HCEC 1CT (cell line): ENCODE results near the gene TEAD4.

Source experiments
- DNase-seq: peaks from one replicate; pipeline ENCODE4 v3.0.0-alpha.2; 2017

The TEAD4 gene

DNA sequence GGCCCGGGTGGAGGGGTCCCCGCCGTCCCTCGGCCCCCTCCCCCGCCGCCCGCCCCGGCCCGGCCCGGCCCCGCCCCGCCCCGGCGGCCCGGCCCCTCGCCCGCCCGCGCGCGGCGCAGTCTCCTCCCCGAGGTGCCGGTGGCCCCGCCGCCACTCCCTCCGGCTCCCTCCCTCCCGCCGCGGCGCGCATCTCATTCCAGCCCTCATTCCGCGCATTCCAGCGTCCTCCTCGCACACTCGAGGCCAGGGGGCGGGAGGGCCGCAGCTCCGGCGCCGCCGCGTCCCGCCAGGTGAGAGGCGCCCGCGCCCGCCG lies at the start of gene TEAD4:
Gene TEAD4 (plus strand): TSS at position 206 of the 313 bp plus-strand sequence.
- DNase-seq: peak; percentile 78

DNA sequence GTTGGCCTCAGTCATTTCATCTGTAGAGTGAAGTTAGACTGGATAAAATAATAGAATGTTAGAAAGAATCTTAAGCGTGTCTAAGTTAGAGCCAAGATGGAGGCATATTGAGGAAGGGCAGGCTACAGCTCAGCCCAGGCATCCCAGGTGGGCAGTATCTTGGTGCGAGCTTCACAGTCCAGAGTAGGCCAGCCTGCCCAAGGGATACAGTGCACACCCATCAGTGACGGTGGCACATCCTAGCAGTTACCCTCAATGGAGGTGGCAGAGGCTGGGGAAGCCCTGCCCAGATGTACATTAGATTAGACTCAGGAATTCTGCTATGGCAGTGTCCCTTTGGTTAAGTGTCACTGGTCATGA lies 47.0 kb upstream of the TEAD4 start:
- DNase-seq: no peak

DNA sequence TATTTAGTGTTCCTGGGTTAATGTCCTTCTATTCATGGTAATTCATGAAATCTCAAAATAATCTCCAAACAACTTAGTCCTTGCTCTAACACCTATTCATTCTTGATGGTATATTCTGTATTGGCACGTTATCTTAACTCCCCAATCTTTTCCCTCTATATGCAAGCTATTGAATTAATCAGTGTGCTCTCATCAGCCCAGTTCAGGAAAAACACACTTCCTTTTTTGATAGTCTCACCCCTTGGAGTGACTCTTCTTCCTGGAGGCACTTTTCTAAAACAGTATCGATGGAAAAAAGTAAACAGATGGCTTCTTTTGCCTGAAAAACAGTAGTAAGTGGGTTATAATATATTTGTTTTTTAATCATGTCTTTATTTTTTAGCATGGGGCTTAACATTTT lies 39.9 kb upstream of the TEAD4 start:
- no peak for DNase-seq

DNA sequence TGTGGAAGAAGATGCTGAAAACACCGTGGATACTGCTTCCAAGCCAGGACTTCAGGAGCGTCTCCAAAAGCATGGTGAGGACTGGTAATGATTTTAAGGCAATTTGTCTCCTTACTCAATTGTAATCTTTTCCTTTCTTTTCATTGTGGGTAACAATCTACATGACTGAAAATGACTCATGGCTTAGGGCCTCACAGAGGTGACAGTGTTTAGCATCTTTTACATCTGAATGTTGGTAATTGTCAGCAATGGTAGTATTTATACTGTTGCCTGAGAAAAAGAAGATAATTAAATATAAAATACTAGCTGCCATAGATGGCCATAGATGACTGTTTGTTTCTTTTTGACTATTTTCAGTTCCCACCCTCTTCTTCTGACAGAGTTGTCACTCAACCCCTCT lies 36.9 kb upstream of the TEAD4 start:
- DNase-seq: peak; percentile 23

DNA sequence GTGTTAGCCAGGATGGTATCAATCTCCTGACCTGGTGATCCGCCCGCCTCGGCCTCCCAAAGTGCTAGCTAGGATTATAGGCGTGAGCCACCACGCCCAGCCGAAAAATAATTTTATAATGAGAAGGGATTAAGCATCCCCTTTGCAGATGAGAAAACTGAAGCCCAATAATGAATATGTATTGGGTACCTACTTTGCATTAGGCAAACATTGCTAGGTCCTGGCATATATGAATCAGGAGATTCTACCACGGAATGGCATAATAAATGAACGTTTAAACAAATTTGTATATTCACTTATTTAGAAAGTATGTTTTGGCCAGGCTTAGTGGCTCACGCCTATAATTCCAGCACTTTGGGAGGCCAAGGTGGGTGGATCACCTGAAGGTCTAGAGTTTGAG lies 36.1 kb upstream of the TEAD4 start:
- DNase-seq: no peak

DNA sequence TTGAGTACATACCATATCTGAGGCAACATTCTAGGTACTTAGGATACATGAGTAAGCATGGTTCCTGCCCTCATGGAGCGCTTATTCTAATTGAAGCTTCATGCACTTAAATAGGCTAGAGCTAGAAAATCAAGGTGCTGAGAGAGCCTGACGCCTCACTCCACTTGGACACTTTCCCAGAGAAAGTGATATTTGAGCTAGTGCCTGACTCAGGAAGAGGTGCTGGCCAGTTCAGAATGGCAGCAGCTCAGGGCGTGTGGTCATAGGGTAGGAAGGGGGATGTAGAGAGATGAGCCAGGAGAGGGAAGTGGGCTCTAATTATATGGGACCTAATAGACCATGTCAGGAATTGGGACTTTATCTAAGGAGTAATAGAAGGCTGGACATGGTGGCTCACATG lies 35.2 kb upstream of the TEAD4 start:
- DNase-seq: peak; percentile 39

DNA sequence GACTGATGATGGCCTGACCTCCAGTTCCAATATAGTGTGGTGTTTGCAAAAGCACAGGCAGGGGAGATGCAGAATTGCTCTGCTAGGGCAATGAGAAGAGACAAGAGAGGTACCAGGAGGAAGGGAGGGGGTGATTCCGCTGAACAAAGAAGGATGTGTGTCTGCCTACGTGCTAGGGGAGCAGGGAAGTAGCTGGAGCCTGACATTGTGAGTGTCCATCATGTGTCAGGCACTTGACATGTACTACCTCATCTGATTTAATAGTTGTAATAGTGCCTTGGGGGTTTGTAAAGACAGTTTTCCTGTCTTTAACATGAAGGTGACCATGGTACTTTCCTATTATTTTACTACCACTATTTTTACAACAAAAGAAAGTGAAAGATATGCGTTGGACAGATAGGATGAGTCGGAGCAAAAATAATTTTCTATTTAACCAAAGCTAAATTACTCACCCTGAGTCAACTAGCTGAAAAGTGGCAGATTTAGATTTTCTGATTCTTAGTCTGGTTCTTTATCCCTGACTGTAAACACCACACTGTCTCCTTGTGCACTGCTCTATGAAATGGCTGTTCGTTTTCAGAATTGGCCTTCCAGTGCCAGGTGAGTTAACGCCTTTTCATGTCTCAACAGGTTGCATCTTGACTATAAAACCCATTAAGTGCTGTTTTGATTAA lies 33.7 kb upstream of the TEAD4 start:
- peak; percentile 13 for DNase-seq

DNA sequence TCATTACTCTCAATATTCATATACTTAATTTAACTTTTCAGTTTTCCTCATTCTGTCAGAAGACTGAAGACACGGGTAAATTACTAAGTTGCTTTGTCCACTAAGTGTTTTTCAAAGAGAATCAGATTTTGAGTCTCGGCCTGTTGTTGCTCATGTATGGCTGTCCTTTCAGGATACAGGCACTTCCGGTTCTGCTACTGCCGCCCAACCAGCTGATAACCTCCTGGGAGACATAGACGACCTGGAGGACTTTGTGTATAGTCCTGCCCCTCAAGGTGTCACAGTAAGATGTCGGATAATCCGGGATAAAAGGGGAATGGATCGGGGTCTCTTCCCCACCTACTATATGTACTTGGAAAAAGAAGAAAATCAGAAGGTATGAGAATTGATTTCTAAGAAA lies 28.3 kb upstream of the TEAD4 start:
- DNase-seq: no peak

DNA sequence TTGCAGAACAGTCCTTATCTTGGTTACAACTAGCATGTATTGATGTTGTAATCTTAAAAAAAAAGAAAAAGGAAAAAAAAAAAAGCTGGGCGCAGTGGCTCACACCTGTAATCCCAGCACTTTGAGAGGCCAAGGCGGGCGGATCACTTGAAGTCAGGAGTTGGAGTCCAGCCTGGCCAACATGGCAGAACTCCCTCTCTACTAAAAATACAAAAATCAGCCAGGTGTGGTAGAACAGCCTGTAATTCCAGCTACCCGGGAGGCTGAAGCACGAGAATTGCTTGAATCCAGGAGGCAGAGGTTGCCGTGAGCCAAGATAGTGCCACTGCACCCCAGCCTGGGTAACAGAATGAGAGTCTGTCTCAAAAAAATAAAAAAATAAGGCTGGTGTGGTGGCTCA lies 25.6 kb upstream of the TEAD4 start:
- no peak for DNase-seq

DNA sequence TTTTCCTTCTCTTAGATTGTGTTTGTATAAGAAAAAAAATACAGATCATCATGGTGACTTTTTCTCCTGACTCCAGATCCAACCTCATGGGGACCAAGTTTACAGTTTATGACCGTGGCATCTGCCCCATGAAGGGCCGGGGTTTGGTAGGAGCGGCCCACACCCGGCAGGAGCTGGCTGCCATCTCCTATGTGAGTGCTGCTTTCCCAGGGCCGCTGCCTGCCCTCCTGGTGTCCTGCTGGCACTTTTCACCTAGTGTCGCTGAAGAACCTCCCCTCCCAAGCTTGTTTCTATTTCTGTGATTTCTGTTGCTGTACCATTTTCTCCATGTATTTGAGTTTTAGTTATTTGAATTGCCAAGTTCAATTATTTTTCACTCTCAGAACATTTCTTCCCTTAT lies 24.8 kb upstream of the TEAD4 start:
- DNase-seq: no peak

DNA sequence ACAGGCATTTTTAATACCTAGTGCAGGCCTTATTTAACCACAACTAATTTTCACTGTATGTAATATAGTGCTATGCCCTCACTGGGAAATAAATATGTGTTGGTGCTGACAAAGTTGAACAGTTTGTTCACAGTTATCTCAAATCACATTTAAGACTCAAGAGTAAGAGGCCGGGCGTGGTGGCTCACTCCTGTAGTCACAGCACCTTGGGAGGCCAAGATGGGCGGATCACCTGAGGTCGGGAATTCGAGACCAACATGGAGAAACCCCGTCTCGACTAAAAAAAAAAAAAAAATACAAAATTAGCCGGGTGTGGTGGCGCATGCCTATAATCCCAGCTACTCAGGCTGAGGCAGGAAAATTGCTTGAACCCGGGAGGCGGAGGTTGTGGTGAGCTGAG lies 22.9 kb upstream of the TEAD4 start:
- no peak for DNase-seq

DNA sequence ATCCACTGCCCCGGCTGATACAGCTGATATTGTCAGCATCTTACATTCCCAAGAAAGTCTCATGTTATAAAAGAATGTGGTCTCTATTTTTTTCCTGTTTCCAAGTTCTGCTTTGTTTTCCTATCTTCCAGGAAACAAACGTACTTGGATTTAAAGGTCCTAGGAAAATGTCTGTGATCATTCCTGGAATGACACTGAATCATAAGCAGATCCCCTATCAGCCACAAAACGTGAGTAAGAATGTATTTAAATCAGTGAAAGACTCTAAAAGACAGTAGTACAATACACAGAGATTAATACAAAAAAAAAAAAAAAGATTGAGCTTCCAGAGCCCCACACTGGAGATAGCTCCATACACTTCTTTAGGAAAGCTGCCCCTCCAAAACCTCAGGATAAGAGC lies 21.7 kb upstream of the TEAD4 start:
- no peak for DNase-seq

DNA sequence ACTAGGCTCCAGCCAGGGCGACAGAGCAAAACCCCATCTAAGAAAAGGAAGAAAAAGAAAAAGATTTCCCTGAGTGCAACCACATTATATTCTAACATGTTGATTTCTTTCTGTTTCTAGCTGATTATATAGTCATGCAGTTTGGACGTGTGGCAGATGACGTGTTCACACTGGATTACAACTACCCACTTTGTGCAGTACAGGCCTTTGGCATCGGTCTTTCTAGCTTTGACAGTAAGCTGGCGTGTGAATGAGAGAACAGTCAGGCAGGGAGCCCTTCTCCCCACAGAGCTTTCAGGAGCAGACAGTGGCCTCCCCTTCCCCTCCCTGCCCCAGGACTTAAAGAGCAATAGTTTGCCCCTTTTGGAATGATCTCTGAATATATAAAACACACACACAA lies 20.0 kb upstream of the TEAD4 start:
- DNase-seq: no peak

DNA sequence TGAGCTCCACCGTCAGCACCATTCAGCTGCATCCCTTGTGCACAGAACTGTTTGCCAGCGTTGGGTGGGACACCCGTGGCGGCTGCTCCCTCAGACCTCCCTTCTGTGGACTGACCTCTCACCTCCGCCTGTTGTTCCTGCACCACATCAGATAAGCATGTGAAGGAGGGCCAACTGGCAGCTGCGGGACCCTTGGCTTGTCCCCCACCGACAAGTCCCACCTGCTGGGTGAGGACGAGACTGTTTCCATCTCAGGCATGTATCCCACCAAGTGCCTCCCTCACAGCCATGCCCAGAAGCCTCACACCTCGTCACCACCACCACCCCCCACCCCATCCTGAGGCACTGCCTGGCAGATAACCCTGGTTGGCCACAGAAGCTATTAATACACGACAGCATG lies 18.6 kb upstream of the TEAD4 start:
- DNase-seq: no peak

DNA sequence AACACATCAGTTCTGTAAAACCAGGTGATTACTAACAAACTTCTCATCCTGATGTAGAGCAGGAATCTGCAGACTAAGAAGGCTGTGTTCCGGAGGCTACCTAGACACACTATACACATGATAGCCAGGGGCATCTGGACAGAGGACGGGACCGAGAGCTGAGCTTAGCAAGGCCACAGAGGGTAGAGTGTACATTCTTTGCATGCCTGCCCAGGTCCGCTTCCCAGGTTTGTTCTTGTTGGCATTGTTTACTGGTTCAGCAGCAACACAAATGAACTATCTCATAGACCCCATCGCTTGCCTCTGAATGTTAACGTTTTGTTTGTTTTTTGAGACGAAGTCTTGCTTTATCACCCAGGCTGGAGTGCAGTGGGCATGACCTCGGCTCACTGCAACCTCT lies 17.7 kb upstream of the TEAD4 start:
- no peak for DNase-seq

DNA sequence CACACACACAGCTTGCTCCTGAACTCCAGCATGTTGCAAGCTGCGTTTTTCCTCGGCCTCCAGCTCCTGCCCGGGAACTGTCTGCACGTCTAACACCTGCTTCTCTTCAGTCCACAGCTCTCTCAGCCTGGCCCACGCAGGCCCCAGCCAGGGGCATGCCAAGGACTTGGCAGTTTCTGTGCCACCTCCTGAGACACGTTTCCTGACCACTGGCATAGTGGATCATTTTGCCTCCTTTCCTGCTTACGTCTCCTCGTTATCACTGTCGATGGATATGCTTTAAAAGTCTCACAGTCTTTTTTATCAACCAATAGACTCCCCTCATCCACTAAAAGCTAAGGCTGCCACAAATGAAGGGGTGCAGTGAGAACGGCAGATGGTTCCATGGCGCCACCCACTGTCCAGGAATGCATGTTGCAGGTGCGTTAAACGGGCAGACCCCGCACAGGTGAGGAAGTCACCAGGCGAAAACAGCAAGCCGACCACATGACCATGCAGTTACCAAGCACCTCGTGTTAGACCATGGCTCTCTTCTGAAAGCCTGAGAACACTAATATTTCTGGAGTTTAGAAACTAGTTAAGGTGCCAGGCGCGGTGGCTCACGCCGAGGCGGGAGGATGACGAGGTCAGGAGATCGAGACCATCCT lies 14.7 kb upstream of the TEAD4 start:
- DNase-seq: no peak

DNA sequence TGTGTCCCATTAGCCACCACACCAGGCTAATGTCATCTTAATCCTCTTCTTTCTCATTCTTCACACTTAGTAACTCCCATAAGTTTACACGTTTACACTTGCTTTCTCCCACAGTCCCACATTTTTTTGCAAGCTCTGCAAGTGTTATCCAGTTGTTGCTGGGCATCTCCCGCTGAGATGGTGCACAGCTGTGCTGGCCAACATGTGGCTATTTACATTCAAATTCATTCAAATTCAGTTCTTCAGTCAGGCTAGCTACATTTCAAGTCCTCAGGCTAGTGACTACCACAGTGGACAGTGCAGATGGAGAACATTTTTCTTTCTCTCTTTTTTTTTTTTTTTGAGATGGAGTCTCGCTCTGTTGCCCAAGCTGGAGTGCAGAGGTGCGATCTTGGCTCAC lies 9.8 kb upstream of the TEAD4 start:
- no peak for DNase-seq

DNA sequence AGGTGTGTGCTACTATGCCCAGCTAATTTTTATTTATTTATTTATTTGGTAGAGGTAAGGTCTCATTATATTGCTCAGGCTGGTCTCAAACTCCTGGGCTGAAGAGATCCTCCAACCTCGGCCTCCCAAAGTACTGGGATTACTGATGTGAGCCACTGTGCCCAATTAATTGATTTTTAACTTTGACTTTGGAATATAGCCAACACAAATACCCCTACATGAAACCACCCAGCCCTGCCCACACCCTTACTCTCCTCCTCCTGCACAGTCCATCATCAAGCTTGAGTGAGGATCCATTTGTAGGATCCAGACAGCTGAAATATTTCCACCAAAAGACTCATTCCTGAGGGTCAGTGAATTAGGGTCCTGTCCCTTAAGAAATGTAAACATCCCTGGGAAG lies 3.3 kb upstream of the TEAD4 start:
- no peak for DNase-seq

DNA sequence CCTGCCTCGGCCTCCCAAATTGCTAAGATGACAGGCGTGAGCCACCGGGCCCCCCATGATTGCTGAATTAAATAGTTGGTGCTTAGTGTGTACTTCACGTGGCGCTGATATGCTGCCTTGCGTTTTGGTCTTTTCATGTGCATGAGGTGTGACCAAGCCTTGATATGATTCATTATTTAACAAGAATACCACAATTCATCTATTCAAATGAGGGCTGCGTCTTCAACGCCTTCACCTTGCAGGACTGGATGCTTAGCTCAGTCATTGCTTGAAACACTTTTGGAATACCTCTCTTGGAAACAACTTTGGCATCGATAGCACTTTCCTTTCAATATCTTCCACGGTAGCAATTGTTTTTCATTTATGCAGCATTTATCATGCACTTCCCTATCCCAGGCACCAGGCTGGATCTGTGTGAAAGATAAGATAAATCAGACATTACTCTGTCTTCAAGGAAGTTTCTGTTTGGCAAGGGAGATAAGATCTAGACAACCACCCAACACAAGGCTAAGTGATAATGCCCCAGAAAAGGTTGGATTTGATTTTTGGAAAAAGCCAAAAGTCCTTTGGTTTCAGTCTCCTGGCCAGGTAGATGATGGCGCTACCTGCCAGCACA lies 1.3 kb upstream of the TEAD4 start:
- DNase-seq: no peak

DNA sequence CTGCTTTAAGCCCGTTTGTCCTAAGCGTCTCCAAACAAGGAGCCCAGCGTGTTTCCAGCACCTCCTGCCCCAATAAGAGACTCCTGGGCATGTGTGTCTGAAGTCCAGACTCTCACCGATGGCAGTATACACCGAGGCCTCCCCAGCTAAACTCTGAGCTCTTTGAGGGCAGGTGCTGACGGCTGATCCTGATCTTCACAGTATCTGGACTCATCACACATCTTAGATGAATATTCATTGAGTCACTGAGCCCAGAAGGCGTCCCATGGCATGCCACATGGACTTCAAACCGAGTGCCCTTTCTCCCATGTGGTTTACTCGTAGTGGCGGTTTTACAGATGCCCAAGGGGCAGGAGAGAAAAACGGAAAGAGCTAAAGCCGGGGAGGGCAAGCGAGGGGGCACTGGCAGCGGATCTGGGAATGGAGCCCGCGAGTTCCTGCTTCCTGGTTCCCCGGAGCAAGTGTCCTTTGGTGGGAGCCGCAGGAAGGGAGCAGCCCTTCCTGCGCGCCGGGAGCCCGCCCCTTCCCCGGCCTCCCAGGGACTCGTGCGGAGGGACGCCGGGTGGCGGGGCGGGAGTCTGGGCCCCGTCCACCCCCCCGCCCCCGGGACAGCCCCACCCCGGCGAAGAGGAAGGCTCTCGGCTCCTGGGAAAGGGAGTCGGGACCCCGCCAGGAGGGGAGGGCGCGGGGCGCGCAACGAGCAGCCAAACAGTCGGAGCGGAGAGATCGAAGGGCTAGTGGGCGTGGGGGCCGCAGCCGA lies 585 bp upstream of the TEAD4 start:
- DNase-seq: peak; percentile 72

DNA sequence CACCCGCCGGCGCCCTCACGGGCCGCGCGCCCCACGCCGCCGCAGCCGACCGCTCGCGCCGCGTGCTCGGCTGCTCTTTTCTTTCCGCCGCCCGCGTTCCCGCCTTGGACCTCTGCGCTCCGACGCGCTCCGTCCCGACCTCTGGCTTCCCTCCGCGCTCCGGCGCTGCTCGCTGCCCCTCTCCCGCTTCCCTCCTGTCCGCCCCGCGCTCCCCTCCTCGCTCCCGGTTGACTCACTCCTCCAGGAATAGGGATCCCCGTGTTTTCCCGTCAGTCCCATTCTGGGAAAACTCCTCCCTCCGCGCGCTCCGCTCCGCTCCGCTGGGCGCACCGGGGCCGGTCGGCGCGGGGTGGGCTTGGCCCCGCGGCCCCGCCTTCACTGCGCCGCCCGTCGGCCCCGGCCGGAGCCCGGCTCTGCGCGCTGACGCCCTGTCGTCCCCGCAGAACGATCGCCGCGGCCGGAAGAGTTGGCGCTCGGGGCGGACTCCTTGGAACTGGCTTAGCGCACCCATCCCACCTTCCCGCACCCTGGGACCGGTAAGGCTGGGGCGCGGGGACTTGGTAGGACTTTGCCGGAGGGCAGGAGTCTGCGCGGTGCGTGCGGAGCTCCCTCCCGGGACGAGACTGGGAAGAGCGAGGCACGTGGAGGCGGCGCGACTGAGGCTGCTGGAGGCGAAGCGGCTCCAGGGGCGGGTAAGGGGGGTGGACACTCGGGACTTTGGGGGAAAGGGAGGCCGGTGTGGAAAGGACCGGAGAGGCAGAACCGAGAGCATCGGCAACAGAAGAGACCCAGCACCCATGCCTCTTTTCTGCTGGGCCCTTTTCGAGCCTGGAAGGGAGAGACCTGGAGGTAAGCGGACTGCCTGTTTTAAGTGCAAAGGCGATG lies 550 bp downstream of the TEAD4 start:
- DNase-seq: peak; percentile 70

DNA sequence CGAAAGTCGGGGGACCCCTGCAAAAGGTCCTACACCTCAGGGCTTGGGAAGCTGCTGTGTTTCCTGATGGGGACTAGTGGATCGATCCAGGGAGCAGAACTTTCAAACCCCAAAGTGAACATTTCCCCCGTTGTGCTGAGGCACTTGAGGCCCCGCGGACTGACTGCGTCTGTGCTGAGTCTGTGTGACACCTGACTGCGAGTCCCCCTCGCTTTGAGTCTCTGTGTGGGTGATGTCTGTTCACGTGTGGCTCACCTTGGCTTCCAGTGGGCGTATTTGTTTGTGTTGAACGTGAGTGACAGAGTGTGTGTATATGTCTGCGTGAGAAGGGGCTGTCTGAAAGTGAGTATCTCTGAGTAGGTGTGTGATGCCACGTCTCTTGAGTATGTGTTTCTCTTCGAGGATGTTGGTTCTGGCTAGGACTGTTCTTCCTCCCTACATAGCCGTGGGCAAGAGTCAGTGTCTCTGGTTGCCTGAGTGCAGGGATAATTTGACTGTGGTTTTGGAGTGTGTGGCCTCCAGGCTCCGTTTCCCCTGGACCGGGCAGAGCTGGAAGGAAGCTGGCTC lies 1.3 kb downstream of the TEAD4 start:
- DNase-seq: no peak
